ENCODE results near the gene ABCE1.

GRCh38 chr4:145049241-145049640 lies 48.9 kb upstream of the ABCE1 start:
- TF ChIP-seq CTCF (IDR thresholded peaks at IDR 0.05; ENCODE audit: low read depth, low read length, poor library complexity, severe bottlenecking) (no peak), EZH2phosphoT487 (IDR thresholded peaks at IDR 0.05; ENCODE audit: borderline replicate concordance, low read length) (no peak)

All from DOHH2 (cell line).